HEK293 (cell line): Measurements from ENCODE around the gene CADM1.

ENCODE experiments used
- CTCF ChIA-PET: fragments of 350-600 bp; formaldehyde crosslinking; extraction: SDS; loops from one replicate; lab custom pipeline; 2021; ENCODE audit warnings: antibody characterized with exemption; lab: Yijun Ruan, JAX
- POLR2A ChIA-PET: fragments of 300-600 bp; formaldehyde crosslinking; extraction: SDS; loops from one replicate; lab custom pipeline; 2020; ENCODE audit warnings: antibody characterized with exemption, inconsistent platforms; lab: Yijun Ruan, JAX
- H3K27ac ChIP-seq: fragments of 200-500 bp; sonication (Bioruptor generic); 2 replicates; pipeline ENCODE4 v1.5.1; 2014; ENCODE audit warnings: low read depth, low read length, control low read depth, inconsistent platforms; ENCODE audit errors: extremely low read depth
- H3K36me3 ChIP-seq, 2 experiments: fragments of 200-500 bp in 1 of 2; sonication (Bioruptor generic) in 1 of 2; 1 replicate in 1 of 2; 2 replicates in 1 of 2; pipeline ENCODE4 v1.5.1; 2014 to 2017; ENCODE audit warnings: inconsistent platforms in 2 of 2, low read length in 2 of 2; ENCODE audit not compliant: control insufficient read depth in 2 of 2, insufficient read depth in 1 of 2
- H3K4me1 ChIP-seq: fragments of 200-500 bp; sonication (Bioruptor generic); 2 replicates; pipeline ENCODE4 v1.5.1; 2014; ENCODE audit warnings: mild to moderate bottlenecking, low read length, inconsistent platforms; ENCODE audit not compliant: control insufficient read depth, insufficient read depth
- H3K4me3 ChIP-seq: 2 replicates; pipeline ENCODE4 v1.5.1; 2011; ENCODE audit warnings: low read depth, mild to moderate bottlenecking, control low read depth, low read length, moderate library complexity
- H3K9me3 ChIP-seq: fragments of 200-500 bp; sonication (Bioruptor generic); 2 replicates; pipeline ENCODE4 v1.5.1; 2014; ENCODE audit warnings: low read depth, low read length, inconsistent platforms; ENCODE audit not compliant: control insufficient read depth, insufficient read depth
- GLIS2 ChIP-seq: fragments of 450-650 bp; formaldehyde crosslinking; IDR thresholded peaks from 2 replicates; pipeline ENCODE4 v1.5.1; 2016; ENCODE audit warnings: missing biosample characterization, missing genetic modification characterization
- HOXC10 ChIP-seq: sonication (generic); formaldehyde crosslinking; IDR thresholded peaks from 2 replicates; pipeline ENCODE4 v1.8.1; 2023; ENCODE audit warnings: mild to moderate bottlenecking, missing genetic modification reagents
- HOXD13 ChIP-seq: sonication (generic); formaldehyde crosslinking; IDR thresholded peaks from 2 replicates; pipeline ENCODE4 v1.8.0; 2022; ENCODE audit warnings: missing genetic modification reagents, borderline replicate concordance
- MZF1 ChIP-seq: fragments of 450-650 bp; formaldehyde crosslinking; IDR thresholded peaks from 2 replicates; pipeline ENCODE4 v1.5.1; 2017; ENCODE audit warnings: missing biosample characterization, missing genetic modification characterization, borderline replicate concordance
- PRDM1 ChIP-seq: fragments of 450-650 bp; formaldehyde crosslinking; IDR thresholded peaks from 2 replicates; pipeline ENCODE4; 2016; ENCODE audit warnings: missing biosample characterization, missing genetic modification characterization
- ZBTB21 ChIP-seq: fragments of 450-650 bp; formaldehyde crosslinking; IDR thresholded peaks from 2 replicates; pipeline ENCODE4 v1.5.1; 2017; ENCODE audit warnings: missing biosample characterization, missing genetic modification characterization
- ZNF10 ChIP-seq: fragments of 450-650 bp; formaldehyde crosslinking; IDR thresholded peaks from 2 replicates; pipeline ENCODE4 v1.5.1; 2017; ENCODE audit warnings: missing biosample characterization, missing genetic modification characterization
- ZNF114 ChIP-seq: fragments of 450-650 bp; formaldehyde crosslinking; IDR thresholded peaks from 2 replicates; pipeline ENCODE4 v1.5.0; 2017; ENCODE audit warnings: missing biosample characterization, missing genetic modification characterization
- ZNF223 ChIP-seq: fragments of 450-650 bp; formaldehyde crosslinking; IDR thresholded peaks from 2 replicates; pipeline ENCODE4 v1.5.1; 2016; ENCODE audit warnings: missing biosample characterization, missing genetic modification characterization
- ZNF24 ChIP-seq: fragments of 450-650 bp; formaldehyde crosslinking; IDR thresholded peaks from 2 replicates; pipeline ENCODE4 v1.5.1; 2016; ENCODE audit warnings: missing biosample characterization, missing genetic modification characterization
- ZNF623 ChIP-seq: fragments of 450-650 bp; formaldehyde crosslinking; IDR thresholded peaks from 2 replicates; pipeline ENCODE4 v1.5.1; 2016; ENCODE audit warnings: missing biosample characterization, missing genetic modification characterization
- ZNF776 ChIP-seq: fragments of 450-650 bp; formaldehyde crosslinking; IDR thresholded peaks from 2 replicates; pipeline ENCODE4 v1.5.0; 2017; ENCODE audit warnings: missing biosample characterization, missing genetic modification characterization, borderline replicate concordance
- TF ChIP-seq, protein P1 (sequence below): fragments of 450-650 bp; formaldehyde crosslinking; IDR thresholded peaks from 2 replicates; pipeline ENCODE4 v1.5.1; 2016; ENCODE audit warnings: missing biosample characterization, missing genetic modification characterization
- TF ChIP-seq, protein P2 (sequence below): fragments of 450-650 bp; formaldehyde crosslinking; IDR thresholded peaks from 2 replicates; pipeline ENCODE4 v1.5.1; 2016; ENCODE audit warnings: missing biosample characterization, missing genetic modification characterization
- TF ChIP-seq, protein P3 (sequence below): fragments of 450-650 bp; formaldehyde crosslinking; IDR thresholded peaks from 2 replicates; pipeline ENCODE4 v1.5.1; 2016; ENCODE audit warnings: missing biosample characterization, missing genetic modification characterization
- TF ChIP-seq, protein P4 (sequence below): fragments of 450-650 bp; formaldehyde crosslinking; IDR thresholded peaks from 2 replicates; pipeline ENCODE4 v1.5.1; 2016; ENCODE audit warnings: missing biosample characterization, missing genetic modification characterization, borderline replicate concordance
- TF ChIP-seq, protein P5 (sequence below): fragments of 450-650 bp; IDR thresholded peaks from 2 replicates; pipeline ENCODE4 v1.5.1; 2018; ENCODE audit warnings: missing biosample characterization, missing genetic modification characterization

Gene CADM1

DNA sequence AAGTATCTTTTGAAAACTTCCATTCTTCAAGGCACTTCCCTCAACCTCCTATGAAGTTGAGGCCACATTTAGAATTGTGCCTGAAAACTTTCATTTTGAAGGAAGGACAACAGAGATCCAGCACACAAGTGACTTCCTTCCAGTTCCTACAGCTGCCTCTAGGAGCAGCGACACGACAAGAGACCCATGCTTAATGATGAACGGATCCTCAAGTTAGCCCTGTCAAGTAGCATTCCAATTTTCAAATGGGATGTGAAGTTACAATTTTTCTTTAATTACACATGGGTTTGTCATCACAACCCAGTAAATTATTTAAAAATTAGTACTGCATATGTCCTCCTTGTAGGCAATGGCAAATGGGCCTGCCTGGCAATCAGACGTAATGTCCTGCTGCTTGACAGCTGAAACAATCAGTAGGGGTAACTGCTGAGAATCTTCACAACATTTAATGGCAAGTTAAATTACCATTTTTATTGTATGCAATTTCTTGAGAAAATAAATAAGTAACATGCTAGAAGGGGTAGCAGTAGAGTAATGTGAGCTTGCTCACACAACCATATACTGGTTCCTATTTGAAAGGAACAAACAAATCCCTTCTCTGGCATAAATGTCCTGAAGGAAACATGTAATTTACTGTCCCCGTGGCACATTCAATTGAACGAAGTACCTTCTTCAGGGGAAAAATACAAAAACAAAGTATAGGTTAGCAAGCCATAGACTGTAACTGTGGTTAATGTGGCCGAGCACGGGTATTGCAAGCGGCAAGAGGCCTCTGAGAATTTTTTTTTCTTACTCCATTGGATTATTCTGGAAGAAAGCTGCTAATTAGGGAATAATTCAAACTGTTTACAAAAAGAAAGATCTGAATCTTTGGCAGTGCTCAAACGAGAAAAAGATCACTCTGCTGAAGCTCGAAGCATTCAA is 288.3 kb downstream of the CADM1 start:
- ChIA-PET CTCF (interaction anchor here (0.6 to 2.6 kb wide), 8 partner anchors 7 to 505 kb away, joined by 3 to 15 read pairs (median 3); no protein-coding TSS in a partner anchor), POLR2A (no interaction called here)
- H3K27ac ChIP-seq, result no peak overlapping the region

More for the DNA sequence above, 288.3 kb downstream of the CADM1 start:
- Histone ChIP-seq H3K4me1 (0 out of 2 replicates have a peak, but pooled peaks cover 3% of the 10 kb centered on the region), H3K4me3 (no peak overlapping the region), H3K9me3 (no peaks in the 10 kb centered on the region), H3K36me3 (peaks cover 0 to 61% of the 10 kb centered on the region in 2 experiments; a peak in 1 of 3 replicates)
- no peak for TF ChIP-seq ZNF114 (tag by site-specific recombination)
- TF ChIP-seq PRDM1, result no peak
- no peak for TF ChIP-seq ZNF623 (tag by site-specific recombination)
- TF ChIP-seq MZF1 (tag by site-specific recombination), result no peak
- TF ChIP-seq, protein P1, sequence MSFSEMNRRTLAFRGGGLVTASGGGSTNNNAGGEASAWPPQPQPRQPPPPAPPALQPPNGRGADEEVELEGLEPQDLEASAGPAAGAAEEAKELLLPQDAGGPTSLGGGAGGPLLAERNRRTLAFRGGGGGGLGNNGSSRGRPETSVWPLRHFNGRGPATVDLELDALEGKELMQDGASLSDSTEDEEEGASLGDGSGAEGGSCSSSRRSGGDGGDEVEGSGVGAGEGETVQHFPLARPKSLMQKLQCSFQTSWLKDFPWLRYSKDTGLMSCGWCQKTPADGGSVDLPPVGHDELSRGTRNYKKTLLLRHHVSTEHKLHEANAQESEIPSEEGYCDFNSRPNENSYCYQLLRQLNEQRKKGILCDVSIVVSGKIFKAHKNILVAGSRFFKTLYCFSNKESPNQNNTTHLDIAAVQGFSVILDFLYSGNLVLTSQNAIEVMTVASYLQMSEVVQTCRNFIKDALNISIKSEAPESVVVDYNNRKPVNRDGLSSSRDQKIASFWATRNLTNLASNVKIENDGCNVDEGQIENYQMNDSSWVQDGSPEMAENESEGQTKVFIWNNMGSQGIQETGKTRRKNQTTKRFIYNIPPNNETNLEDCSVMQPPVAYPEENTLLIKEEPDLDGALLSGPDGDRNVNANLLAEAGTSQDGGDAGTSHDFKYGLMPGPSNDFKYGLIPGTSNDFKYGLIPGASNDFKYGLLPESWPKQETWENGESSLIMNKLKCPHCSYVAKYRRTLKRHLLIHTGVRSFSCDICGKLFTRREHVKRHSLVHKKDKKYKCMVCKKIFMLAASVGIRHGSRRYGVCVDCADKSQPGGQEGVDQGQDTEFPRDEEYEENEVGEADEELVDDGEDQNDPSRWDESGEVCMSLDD (tag by site-specific recombination), result no peak
- TF ChIP-seq, protein P2, sequence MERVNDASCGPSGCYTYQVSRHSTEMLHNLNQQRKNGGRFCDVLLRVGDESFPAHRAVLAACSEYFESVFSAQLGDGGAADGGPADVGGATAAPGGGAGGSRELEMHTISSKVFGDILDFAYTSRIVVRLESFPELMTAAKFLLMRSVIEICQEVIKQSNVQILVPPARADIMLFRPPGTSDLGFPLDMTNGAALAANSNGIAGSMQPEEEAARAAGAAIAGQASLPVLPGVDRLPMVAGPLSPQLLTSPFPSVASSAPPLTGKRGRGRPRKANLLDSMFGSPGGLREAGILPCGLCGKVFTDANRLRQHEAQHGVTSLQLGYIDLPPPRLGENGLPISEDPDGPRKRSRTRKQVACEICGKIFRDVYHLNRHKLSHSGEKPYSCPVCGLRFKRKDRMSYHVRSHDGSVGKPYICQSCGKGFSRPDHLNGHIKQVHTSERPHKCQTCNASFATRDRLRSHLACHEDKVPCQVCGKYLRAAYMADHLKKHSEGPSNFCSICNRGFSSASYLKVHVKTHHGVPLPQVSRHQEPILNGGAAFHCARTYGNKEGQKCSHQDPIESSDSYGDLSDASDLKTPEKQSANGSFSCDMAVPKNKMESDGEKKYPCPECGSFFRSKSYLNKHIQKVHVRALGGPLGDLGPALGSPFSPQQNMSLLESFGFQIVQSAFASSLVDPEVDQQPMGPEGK (tag by site-specific recombination), result no peak
- no peak for TF ChIP-seq ZNF776
- no peak for TF ChIP-seq ZNF223 (tag by site-specific recombination)
- no peak for TF ChIP-seq ZNF10
- no peak for TF ChIP-seq HOXD13
- TF ChIP-seq ZBTB21 (tag by site-specific recombination), result no peak
- TF ChIP-seq, protein P3, sequence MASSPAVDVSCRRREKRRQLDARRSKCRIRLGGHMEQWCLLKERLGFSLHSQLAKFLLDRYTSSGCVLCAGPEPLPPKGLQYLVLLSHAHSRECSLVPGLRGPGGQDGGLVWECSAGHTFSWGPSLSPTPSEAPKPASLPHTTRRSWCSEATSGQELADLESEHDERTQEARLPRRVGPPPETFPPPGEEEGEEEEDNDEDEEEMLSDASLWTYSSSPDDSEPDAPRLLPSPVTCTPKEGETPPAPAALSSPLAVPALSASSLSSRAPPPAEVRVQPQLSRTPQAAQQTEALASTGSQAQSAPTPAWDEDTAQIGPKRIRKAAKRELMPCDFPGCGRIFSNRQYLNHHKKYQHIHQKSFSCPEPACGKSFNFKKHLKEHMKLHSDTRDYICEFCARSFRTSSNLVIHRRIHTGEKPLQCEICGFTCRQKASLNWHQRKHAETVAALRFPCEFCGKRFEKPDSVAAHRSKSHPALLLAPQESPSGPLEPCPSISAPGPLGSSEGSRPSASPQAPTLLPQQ, result no peak
- TF ChIP-seq, protein P4, sequence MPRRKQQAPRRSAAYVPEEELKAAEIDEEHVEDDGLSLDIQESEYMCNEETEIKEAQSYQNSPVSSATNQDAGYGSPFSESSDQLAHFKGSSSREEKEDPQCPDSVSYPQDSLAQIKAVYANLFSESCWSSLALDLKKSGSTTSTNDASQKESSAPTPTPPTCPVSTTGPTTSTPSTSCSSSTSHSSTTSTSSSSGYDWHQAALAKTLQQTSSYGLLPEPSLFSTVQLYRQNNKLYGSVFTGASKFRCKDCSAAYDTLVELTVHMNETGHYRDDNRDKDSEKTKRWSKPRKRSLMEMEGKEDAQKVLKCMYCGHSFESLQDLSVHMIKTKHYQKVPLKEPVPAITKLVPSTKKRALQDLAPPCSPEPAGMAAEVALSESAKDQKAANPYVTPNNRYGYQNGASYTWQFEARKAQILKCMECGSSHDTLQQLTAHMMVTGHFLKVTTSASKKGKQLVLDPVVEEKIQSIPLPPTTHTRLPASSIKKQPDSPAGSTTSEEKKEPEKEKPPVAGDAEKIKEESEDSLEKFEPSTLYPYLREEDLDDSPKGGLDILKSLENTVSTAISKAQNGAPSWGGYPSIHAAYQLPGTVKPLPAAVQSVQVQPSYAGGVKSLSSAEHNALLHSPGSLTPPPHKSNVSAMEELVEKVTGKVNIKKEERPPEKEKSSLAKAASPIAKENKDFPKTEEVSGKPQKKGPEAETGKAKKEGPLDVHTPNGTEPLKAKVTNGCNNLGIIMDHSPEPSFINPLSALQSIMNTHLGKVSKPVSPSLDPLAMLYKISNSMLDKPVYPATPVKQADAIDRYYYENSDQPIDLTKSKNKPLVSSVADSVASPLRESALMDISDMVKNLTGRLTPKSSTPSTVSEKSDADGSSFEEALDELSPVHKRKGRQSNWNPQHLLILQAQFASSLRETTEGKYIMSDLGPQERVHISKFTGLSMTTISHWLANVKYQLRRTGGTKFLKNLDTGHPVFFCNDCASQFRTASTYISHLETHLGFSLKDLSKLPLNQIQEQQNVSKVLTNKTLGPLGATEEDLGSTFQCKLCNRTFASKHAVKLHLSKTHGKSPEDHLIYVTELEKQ, result no peak
- TF ChIP-seq ZNF24 (tag by site-specific recombination), result no peak
- TF ChIP-seq, protein P5, sequence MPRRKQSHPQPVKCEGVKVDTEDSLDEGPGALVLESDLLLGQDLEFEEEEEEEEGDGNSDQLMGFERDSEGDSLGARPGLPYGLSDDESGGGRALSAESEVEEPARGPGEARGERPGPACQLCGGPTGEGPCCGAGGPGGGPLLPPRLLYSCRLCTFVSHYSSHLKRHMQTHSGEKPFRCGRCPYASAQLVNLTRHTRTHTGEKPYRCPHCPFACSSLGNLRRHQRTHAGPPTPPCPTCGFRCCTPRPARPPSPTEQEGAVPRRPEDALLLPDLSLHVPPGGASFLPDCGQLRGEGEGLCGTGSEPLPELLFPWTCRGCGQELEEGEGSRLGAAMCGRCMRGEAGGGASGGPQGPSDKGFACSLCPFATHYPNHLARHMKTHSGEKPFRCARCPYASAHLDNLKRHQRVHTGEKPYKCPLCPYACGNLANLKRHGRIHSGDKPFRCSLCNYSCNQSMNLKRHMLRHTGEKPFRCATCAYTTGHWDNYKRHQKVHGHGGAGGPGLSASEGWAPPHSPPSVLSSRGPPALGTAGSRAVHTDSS (tag by site-specific recombination), result no peak
- no peak for TF ChIP-seq GLIS2 (tag by site-specific recombination)
- TF ChIP-seq HOXC10 (CRISPR knock-in tag), result no peak
